ENCODE results near the gene SLC4A11.

SLC4A11 gene

GRCh38 chr20:3245711-3246110 lies 6.7 kb upstream of the SLC4A11 start:
- DNase-seq (ENCODE audit: insufficient read length, low spot score) (no peak), FAIRE-seq (no peak)
- TF ChIP-seq, protein P1, sequence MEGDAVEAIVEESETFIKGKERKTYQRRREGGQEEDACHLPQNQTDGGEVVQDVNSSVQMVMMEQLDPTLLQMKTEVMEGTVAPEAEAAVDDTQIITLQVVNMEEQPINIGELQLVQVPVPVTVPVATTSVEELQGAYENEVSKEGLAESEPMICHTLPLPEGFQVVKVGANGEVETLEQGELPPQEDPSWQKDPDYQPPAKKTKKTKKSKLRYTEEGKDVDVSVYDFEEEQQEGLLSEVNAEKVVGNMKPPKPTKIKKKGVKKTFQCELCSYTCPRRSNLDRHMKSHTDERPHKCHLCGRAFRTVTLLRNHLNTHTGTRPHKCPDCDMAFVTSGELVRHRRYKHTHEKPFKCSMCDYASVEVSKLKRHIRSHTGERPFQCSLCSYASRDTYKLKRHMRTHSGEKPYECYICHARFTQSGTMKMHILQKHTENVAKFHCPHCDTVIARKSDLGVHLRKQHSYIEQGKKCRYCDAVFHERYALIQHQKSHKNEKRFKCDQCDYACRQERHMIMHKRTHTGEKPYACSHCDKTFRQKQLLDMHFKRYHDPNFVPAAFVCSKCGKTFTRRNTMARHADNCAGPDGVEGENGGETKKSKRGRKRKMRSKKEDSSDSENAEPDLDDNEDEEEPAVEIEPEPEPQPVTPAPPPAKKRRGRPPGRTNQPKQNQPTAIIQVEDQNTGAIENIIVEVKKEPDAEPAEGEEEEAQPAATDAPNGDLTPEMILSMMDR (IDR thresholded peaks at IDR 0.05; ENCODE audit: insufficient read depth, missing control alignments), result no peak

GRCh38 chr20:3245156-3245555 lies 6.2 kb upstream of the SLC4A11 start:
- TF ChIP-seq, protein P1 (IDR thresholded peaks at IDR 0.05; ENCODE audit: insufficient read depth, missing control alignments), result no peak
- FAIRE-seq, result no peak
- DNase-seq (ENCODE audit: insufficient read length, low spot score), result no peak

DNA sequence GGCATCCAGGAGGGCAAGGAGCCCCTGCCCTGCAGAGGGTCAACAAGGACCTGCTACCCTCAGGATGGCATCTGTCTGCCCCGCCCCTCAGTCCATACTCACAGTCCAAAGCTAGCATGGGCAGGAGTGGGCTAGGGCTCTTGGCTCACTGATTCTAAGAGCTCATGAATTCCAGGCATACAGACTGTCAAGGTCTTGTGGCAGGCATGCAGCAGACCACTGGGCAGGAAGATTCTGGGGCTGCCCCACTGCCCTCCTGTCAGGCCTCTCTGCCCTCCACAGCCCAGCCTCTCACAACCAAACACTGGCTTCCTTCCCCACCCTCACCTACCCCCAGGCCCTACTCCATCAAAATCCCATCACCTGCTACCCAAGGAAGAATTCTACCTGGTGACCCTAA lies 5.6 kb upstream of the SLC4A11 start:
- DNase-seq (ENCODE audit: insufficient read length, low spot score) (no peak), FAIRE-seq (no peak)
- TF ChIP-seq, protein P1 (IDR thresholded peaks at IDR 0.05; ENCODE audit: insufficient read depth, missing control alignments), result no peak

DNA sequence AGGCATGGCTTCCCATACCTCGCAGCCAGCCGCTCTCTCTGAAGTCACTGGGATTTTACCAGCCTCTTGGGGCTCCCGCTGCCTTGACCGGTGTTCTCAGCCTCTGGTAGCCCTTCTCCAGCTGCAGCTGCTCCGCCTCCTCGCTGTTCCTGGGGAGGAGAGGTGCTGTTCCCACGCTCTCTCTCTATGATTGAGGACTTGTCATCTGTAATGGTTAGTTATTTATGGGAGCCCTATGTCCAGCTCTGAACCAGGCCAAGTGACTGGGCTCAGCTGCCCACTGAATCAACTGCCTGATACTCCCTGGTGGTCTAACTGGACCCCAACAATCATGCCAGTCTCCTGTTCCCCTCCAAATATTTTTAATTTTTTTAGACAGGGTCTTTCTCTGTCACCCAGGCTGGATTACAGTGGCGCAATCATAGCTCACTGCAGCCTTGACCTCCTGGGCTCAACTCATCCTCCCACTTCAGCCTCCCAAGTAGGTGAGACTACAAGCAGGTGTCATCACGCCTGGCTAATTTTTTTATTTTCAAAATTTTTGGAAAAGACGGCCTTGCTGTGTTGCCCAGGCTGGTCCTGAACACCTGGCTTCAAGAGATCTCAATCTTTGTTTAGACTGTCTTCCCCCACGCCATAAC lies 4.8 kb upstream of the SLC4A11 start:
- TF ChIP-seq, protein P1 (IDR thresholded peaks at IDR 0.05; ENCODE audit: insufficient read depth, missing control alignments), result no peak
- no peak for DNase-seq (ENCODE audit: insufficient read length, low spot score)
- FAIRE-seq, result no peak

DNA sequence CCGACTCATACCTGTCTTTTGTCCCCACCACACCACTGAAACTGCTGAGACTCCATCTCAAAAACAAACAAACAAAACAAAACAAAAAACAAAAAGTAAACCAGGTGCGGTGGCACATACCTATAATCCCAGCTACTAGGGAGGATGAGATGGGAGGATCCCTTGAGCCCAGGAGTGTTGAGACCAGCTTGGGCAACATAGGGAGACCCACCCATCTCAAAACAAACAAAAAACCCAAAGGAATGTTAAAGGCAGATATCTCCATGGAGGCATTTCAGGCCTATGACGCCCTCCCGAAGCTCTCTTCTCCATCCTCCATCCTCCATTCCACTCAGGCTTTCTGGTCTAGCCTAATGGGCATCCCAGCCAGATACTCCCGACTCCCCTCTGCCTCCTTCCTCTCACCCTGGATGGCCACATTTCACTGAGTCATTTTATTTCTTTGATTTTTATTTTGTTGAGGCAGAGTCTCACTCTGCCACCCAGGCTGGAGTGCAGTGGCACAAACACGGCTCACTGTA lies 3.2 kb upstream of the SLC4A11 start:
- DNase-seq (ENCODE audit: insufficient read length, low spot score), result no peak
- TF ChIP-seq, protein P1 (IDR thresholded peaks at IDR 0.05; ENCODE audit: insufficient read depth, missing control alignments), result no peak
- no peak for FAIRE-seq

GRCh38 chr20:3240776-3241363 lies 1.9 kb upstream of the SLC4A11 start:
- FAIRE-seq (no peak), DNase-seq (ENCODE audit: insufficient read length, low spot score) (no peak)
- TF ChIP-seq, protein P1 (IDR thresholded peaks at IDR 0.05; ENCODE audit: insufficient read depth, missing control alignments), result no peak
